Measurements from ENCODE around the gene GALNT7.
"Not testable (repeated sequence)": the region's sequence is repeated elsewhere in the genome, so short reads cannot be mapped to it uniquely, and the experiment has no call there.

Gene GALNT7

GRCh38 chr4:173217727-173218126 lies 49.1 kb downstream of the GALNT7 start:
- no peaks in the 10 kb centered on the region for H3K27me3 ChIP-seq (ENCODE audit: low read length)
- H3F3A ChIP-seq (ENCODE audit: insufficient read depth) = no peaks in the 10 kb centered on the region
- H3K9me2 ChIP-seq (replicated peaks; ENCODE audit: insufficient read depth, low read length) = no peaks in the 10 kb centered on the region
- H3K4me3 ChIP-seq (ENCODE audit: insufficient read depth, low read length, poor library complexity, severe bottlenecking) = no peak overlapping the region
- no peak overlapping the region for H2AFZ ChIP-seq (ENCODE audit: low read depth, low read length, severe bottlenecking)
- H3K27ac ChIP-seq (ENCODE audit: low read depth, low read length) = no peak overlapping the region
- H3K4me2 ChIP-seq (ENCODE audit: low read depth, low read length, poor library complexity, severe bottlenecking) = no peak overlapping the region
- no peak overlapping the region for H3K9ac ChIP-seq (ENCODE audit: low read length)
- H4K20me1 ChIP-seq (ENCODE audit: low read depth, low read length) = no peaks in the 10 kb centered on the region
- TF ChIP-seq EZH2phosphoT487 (conservative IDR thresholded peaks at IDR 0.05; ENCODE audit: low read length) = no peak
- TF ChIP-seq, protein P1, sequence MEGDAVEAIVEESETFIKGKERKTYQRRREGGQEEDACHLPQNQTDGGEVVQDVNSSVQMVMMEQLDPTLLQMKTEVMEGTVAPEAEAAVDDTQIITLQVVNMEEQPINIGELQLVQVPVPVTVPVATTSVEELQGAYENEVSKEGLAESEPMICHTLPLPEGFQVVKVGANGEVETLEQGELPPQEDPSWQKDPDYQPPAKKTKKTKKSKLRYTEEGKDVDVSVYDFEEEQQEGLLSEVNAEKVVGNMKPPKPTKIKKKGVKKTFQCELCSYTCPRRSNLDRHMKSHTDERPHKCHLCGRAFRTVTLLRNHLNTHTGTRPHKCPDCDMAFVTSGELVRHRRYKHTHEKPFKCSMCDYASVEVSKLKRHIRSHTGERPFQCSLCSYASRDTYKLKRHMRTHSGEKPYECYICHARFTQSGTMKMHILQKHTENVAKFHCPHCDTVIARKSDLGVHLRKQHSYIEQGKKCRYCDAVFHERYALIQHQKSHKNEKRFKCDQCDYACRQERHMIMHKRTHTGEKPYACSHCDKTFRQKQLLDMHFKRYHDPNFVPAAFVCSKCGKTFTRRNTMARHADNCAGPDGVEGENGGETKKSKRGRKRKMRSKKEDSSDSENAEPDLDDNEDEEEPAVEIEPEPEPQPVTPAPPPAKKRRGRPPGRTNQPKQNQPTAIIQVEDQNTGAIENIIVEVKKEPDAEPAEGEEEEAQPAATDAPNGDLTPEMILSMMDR (IDR thresholded peaks at IDR 0.05; ENCODE audit: insufficient read depth, low read length, poor library complexity, severe bottlenecking) = no peak
- H3K79me2 ChIP-seq (ENCODE audit: insufficient read depth, low read length) = no peaks in the 10 kb centered on the region
- H3K36me3 ChIP-seq (ENCODE audit: low read length) = no peaks in the 10 kb centered on the region
- no peaks in the 10 kb centered on the region for H3K9me3 ChIP-seq (ENCODE audit: insufficient read depth, low read length)

DNA sequence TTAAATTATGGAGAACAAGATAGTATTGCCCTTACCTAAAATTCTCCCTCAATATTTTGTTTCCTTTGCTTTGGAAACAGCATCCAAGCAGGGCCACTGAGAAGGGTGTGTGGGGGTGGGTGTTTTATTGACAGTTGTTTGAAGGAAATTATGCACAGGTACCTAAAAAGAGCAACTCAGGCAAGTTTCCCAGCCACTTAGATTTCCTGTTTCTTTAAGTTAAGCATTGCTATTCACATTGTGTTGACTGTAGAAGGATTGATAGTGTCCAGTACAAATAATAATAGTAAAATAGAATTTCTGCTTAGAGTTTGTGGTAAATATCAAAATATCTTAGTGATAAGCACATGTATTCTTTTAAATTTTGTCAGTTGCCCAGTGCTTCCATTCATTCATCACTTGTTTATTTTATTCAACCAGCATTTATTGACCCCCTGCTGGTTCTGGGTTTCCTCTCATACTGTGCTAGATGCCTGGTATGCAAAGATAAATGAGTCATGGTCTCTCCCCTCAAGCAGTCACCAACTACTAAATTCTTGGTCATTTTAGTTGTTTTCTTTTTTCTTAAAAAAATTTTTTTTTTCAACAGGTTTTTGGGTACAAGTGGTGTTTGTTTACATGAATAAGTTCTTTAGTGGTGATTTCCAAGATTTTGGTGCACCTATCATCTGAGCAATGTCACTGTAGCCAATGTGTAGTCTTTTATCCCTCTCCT lies 50.0 kb downstream of the GALNT7 start:
- Histone ChIP-seq H3K4me3 (ENCODE audit: insufficient read depth, low read length, poor library complexity, severe bottlenecking) (no peak overlapping the region), H3K9ac (ENCODE audit: low read length) (no peak overlapping the region), H3K9me2 (replicated peaks; ENCODE audit: insufficient read depth, low read length) (no peaks in the 10 kb centered on the region), H3K4me2 (ENCODE audit: low read depth, low read length, poor library complexity, severe bottlenecking) (no peak overlapping the region), H3K36me3 (ENCODE audit: low read length) (no peaks in the 10 kb centered on the region), H3K27me3 (ENCODE audit: low read length) (no peaks in the 10 kb centered on the region), H3K27ac (ENCODE audit: low read depth, low read length) (no peak overlapping the region), H3K9me3 (ENCODE audit: insufficient read depth, low read length) (no peaks in the 10 kb centered on the region), H3K79me2 (ENCODE audit: insufficient read depth, low read length) (peaks cover 2% of the 10 kb centered on the region; the same call in 1 of the 2 replicates), H3F3A (ENCODE audit: insufficient read depth) (no peaks in the 10 kb centered on the region), H4K20me1 (ENCODE audit: low read depth, low read length) (no peaks in the 10 kb centered on the region), H2AFZ (ENCODE audit: low read depth, low read length, severe bottlenecking) (no peak overlapping the region)
- TF ChIP-seq EZH2phosphoT487 (conservative IDR thresholded peaks at IDR 0.05; ENCODE audit: low read length) = no peak
- TF ChIP-seq, protein P1 (IDR thresholded peaks at IDR 0.05; ENCODE audit: insufficient read depth, low read length, poor library complexity, severe bottlenecking) = no peak

GRCh38 chr4:173219126-173219437 lies 50.5 kb downstream of the GALNT7 start:
- H2AFZ ChIP-seq (ENCODE audit: low read depth, low read length, severe bottlenecking); H3K9ac ChIP-seq (ENCODE audit: low read length); H3K9me2 ChIP-seq (replicated peaks; ENCODE audit: insufficient read depth, low read length); H3K4me2 ChIP-seq (ENCODE audit: low read depth, low read length, poor library complexity, severe bottlenecking); H3K27ac ChIP-seq (ENCODE audit: low read depth, low read length); H3K36me3 ChIP-seq (ENCODE audit: low read length); H4K20me1 ChIP-seq (ENCODE audit: low read depth, low read length); H3K27me3 ChIP-seq (ENCODE audit: low read length); H3K4me3 ChIP-seq (ENCODE audit: insufficient read depth, low read length, poor library complexity, severe bottlenecking); H3K9me3 ChIP-seq (ENCODE audit: insufficient read depth, low read length); H3F3A ChIP-seq (ENCODE audit: insufficient read depth); H3K79me2 ChIP-seq (ENCODE audit: insufficient read depth, low read length): not testable (repeated sequence)

DNA sequence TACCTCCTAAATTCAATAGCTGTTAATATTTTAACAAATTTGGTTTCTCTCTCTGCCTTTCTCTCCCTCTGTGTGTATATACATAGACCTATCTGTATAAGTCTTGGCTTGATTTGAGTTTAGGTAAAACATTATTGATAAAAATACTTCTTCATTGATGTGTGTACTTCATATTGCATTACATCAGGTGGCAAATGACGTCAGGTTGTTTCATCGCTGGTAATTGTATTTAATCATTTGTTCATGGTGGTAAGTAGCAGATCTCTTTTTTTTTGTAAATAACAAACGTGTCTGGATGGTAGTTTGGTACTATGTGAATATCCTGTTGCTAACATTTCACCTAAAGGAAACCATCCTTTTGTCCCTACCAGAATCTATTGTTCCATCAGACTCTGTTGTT lies 55.1 kb downstream of the GALNT7 start:
- Histone ChIP-seq H2AFZ (ENCODE audit: low read depth, low read length, severe bottlenecking) (no peak overlapping the region), H3K27me3 (ENCODE audit: low read length) (no peaks in the 10 kb centered on the region), H3K4me2 (ENCODE audit: low read depth, low read length, poor library complexity, severe bottlenecking) (no peak overlapping the region), H3K79me2 (ENCODE audit: insufficient read depth, low read length) (peaks cover 4% of the 10 kb centered on the region; the same call in 1 of the 2 replicates), H3K9me3 (ENCODE audit: insufficient read depth, low read length) (no peaks in the 10 kb centered on the region), H3K27ac (ENCODE audit: low read depth, low read length) (no peak overlapping the region), H3K36me3 (ENCODE audit: low read length) (no peaks in the 10 kb centered on the region), H3K4me3 (ENCODE audit: insufficient read depth, low read length, poor library complexity, severe bottlenecking) (no peak overlapping the region), H3F3A (ENCODE audit: insufficient read depth) (no peaks in the 10 kb centered on the region), H3K9me2 (replicated peaks; ENCODE audit: insufficient read depth, low read length) (no peaks in the 10 kb centered on the region), H3K9ac (ENCODE audit: low read length) (no peak overlapping the region), H4K20me1 (ENCODE audit: low read depth, low read length) (no peaks in the 10 kb centered on the region)
- TF ChIP-seq, protein P1 (IDR thresholded peaks at IDR 0.05; ENCODE audit: insufficient read depth, low read length, poor library complexity, severe bottlenecking) = no peak
- TF ChIP-seq EZH2phosphoT487 (conservative IDR thresholded peaks at IDR 0.05; ENCODE audit: low read length) = no peak

Data from SU-DHL-6 (cell line).